Measurements from ENCODE around the gene DZANK1. TPM values are rescaled to one million over a fixed set of nuclear protein-coding genes. Genes with fewer than 3 reads are reported as not detected.

DZANK1 gene
- total RNA-seq, 2 donors from 2014 or later, result 1.6 TPM

DNA sequence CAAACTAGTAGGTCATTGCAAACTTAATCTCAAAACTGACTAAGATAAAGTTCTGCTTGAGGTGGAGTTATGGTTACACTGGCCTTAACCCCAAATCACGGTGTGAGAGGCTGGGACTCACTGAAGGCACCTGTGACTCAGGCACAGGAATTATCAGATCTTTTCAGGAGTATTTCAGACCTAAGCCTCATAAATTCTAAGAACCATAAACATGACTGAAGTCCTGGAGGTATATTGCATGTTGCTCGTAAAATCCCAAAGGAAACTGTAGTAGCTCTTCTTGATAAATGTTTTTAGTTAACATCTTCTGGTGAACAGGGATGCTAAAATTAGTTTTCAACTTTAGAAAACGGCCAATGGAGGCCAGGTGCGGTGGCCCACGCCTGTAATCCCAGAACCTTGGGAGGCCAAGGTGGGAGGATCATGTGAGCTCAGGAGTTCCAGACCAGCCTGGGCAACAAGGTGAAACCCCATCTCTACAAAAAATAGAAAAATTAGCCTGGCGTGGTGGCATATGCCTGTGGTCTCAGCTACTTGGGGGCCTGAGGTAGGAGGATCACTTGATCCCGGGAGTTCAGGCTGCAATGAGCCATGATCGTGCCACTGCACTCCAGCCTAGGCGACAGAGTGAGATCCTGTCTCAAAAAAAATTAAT is 36.5 kb downstream of the DZANK1 start:
- intact Hi-C loops (cut with DNase I), result no loop called here
- H3K9me3 ChIP-seq, result no peaks in the 10 kb centered on the region
- no peak for DNase-seq

DNA sequence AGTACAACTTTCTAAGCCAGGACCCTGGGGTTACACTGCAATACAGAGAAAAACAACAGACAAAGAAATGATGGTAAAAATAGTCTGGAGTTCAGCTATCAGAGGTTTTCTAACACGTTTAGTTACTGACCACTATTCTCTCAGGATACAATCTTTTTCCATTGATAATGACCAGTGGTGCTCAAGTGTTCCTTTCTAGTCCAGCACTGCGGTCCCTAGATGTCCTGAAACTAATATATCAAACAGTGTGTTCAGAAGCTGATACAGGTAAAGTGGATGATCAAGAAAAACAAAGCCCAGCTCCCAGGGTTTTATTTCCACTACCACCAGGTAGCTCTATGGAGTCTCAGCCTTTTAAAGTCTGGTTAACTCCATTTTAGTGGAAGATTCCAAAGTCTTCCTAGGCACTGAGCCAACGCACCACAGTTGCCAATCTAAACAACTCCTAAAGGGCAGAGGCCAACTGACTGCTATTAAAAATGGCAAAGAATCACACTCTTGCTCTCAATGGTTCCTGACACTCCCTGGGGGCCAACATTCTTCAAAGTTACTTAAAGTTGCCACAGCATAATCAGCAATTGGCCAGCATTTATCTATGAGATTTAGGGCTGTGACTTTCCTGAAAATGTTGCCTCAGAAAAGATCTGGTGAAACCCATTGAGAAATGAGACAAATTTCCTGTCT is 38.2 kb downstream of the DZANK1 start:
- Histone ChIP-seq H3K27ac (no peak overlapping the region), H3K4me1 (peaks cover 6% of the 10 kb centered on the region), H3K27me3 (no peaks in the 10 kb centered on the region), H3K36me3 (replicated peaks in 1 of 2; ENCODE audit: insufficient read depth in 1 of 2, low read depth in 2 of 2) (no peaks in the 10 kb centered on the region), H3K4me3 (no peak overlapping the region), H3K9me3 (no peaks in the 10 kb centered on the region)
- DNase-seq (peak; percentile 40 to 64 (median 52)), ATAC-seq (no peak)
- no peak for TF ChIP-seq POLR2A (IDR thresholded peaks at IDR 0.05)
- TF ChIP-seq, protein P1, sequence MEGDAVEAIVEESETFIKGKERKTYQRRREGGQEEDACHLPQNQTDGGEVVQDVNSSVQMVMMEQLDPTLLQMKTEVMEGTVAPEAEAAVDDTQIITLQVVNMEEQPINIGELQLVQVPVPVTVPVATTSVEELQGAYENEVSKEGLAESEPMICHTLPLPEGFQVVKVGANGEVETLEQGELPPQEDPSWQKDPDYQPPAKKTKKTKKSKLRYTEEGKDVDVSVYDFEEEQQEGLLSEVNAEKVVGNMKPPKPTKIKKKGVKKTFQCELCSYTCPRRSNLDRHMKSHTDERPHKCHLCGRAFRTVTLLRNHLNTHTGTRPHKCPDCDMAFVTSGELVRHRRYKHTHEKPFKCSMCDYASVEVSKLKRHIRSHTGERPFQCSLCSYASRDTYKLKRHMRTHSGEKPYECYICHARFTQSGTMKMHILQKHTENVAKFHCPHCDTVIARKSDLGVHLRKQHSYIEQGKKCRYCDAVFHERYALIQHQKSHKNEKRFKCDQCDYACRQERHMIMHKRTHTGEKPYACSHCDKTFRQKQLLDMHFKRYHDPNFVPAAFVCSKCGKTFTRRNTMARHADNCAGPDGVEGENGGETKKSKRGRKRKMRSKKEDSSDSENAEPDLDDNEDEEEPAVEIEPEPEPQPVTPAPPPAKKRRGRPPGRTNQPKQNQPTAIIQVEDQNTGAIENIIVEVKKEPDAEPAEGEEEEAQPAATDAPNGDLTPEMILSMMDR (IDR thresholded peaks at IDR 0.05), result no peak
- intact Hi-C loops (cut with DNase I), result no loop called here
- 50 to 51% methylated on average over 3 of the region's 3 CpGs for WGBS, 2 donors

More for the DNA sequence above, 36.5 kb downstream of the DZANK1 start:
- TF ChIP-seq, protein P1 (IDR thresholded peaks at IDR 0.05), result no peak
- TF ChIP-seq POLR2A (IDR thresholded peaks at IDR 0.05), result no peak
- no peak for ATAC-seq
- no peaks in the 10 kb centered on the region for H3K36me3 ChIP-seq (replicated peaks in 1 of 2; ENCODE audit: insufficient read depth in 1 of 2, low read depth in 2 of 2)
- H3K27me3 ChIP-seq, result no peaks in the 10 kb centered on the region
- no peak overlapping the region for H3K4me3 ChIP-seq
- 87 to 89% methylated on average over 9 of the region's 9 CpGs for WGBS, 2 donors
- peaks cover 6% of the 10 kb centered on the region for H3K4me1 ChIP-seq
- no peak overlapping the region for H3K27ac ChIP-seq

DNA sequence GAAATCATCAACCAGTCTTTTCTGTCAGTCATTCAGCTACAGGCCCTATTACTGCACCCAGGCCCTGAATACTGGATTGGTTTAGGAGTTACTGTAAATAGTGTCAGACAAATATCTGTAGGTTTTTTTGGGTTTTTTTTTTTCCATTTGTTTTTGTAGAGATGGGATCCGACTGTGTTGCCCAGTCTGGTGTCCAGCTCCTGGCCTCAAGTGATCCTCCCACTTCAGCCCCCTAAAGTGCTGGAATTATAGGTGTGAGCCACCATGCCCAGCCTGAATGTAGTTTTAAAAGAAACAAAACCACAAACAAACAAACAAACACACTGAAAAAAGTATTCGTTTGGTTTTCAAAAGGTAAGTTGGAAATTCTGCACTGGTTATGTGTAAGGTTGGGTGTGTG is 39.6 kb downstream of the DZANK1 start:
- intact Hi-C loops (cut with DNase I), result no loop called here
- Histone ChIP-seq H3K4me1 (peaks cover 6% of the 10 kb centered on the region), H3K36me3 (replicated peaks in 1 of 2; ENCODE audit: insufficient read depth in 1 of 2, low read depth in 2 of 2) (no peaks in the 10 kb centered on the region), H3K27ac (no peak overlapping the region), H3K9me3 (no peaks in the 10 kb centered on the region), H3K4me3 (no peak overlapping the region), H3K27me3 (no peaks in the 10 kb centered on the region)
- no peak for DNase-seq
- TF ChIP-seq, protein P1 (IDR thresholded peaks at IDR 0.05), result no peak
- TF ChIP-seq POLR2A (IDR thresholded peaks at IDR 0.05), result no peak
- WGBS, 2 donors, result 85 to 91% methylated on average over 2 of the region's 2 CpGs
- ATAC-seq, result no peak

DNA sequence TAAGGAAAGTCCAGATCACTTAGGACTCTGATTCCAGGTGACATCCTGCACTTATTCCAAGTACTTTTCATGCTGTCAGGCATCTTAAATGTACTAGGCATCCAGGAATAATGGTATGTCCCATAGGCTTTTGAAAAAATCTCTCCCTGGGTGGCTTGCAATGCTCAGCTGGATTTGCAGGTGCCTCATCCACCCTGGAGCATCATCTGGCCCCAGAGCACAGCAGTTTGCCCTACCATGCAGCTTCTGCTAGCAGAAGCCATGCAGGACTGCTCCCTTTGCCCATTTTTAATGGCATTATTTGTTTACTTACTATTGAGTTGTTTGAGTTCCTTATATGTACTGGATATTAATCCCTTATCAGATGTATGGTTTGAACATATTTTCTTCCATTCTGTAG is 45.2 kb downstream of the DZANK1 start:
- H3K9me3 ChIP-seq, result no peaks in the 10 kb centered on the region
- no peaks in the 10 kb centered on the region for H3K27me3 ChIP-seq
- intact Hi-C loops (cut with DNase I), result no loop called here
- ATAC-seq (no peak), DNase-seq (no peak)
- TF ChIP-seq POLR2A (IDR thresholded peaks at IDR 0.05), result no peak
- TF ChIP-seq, protein P1 (IDR thresholded peaks at IDR 0.05), result no peak
- no peak overlapping the region for H3K4me3 ChIP-seq
- no peaks in the 10 kb centered on the region for H3K36me3 ChIP-seq (replicated peaks in 1 of 2; ENCODE audit: insufficient read depth in 1 of 2, low read depth in 2 of 2)
- no peaks in the 10 kb centered on the region for H3K4me1 ChIP-seq
- no peak overlapping the region for H3K27ac ChIP-seq

DNA sequence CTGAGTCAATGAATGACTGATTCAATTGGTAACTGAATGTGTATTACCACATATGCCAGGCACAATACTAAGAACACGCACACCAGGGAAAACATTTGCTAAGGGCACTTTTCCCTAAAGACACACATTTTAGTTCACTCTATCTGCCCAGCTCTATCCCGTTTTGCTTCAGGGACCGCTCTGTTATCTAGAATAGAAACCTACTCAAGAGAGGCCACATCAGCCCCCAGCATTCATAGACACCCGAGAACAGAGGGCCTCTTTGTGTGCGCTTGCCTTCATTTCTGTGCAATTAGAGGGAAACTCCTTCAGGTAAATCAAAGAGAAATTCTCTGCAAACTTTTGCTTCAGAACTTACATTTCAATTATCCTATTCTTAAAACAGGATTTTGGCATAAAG is 50.3 kb downstream of the DZANK1 start:
- H3K4me3 ChIP-seq, result no peak overlapping the region
- intact Hi-C loops (cut with DNase I), result no loop called here
- H3K27ac ChIP-seq, result no peak overlapping the region
- ATAC-seq (no peak), DNase-seq (no peak)
- no peaks in the 10 kb centered on the region for H3K27me3 ChIP-seq
- whole genome bisulfite sequencing, 2 donors, result 67 to 73% methylated on average over 5 of the region's 5 CpGs
- no peaks in the 10 kb centered on the region for H3K9me3 ChIP-seq
- no peaks in the 10 kb centered on the region for H3K36me3 ChIP-seq (replicated peaks in 1 of 2; ENCODE audit: insufficient read depth in 1 of 2, low read depth in 2 of 2)
- no peaks in the 10 kb centered on the region for H3K4me1 ChIP-seq
- TF ChIP-seq, protein P1 (IDR thresholded peaks at IDR 0.05), result no peak
- no peak for TF ChIP-seq POLR2A (IDR thresholded peaks at IDR 0.05)
